ENCODE results near the gene MFNG. TPM values are rescaled to one million over a fixed set of nuclear protein-coding genes. Genes with fewer than 3 reads are reported as not detected.

MFNG gene
- total RNA-seq, 3 donors from 2014 or later (not counting 1 experiment from before 2014, with no cell fraction given), result 75.3 to 111 (median 110) TPM

DNA sequence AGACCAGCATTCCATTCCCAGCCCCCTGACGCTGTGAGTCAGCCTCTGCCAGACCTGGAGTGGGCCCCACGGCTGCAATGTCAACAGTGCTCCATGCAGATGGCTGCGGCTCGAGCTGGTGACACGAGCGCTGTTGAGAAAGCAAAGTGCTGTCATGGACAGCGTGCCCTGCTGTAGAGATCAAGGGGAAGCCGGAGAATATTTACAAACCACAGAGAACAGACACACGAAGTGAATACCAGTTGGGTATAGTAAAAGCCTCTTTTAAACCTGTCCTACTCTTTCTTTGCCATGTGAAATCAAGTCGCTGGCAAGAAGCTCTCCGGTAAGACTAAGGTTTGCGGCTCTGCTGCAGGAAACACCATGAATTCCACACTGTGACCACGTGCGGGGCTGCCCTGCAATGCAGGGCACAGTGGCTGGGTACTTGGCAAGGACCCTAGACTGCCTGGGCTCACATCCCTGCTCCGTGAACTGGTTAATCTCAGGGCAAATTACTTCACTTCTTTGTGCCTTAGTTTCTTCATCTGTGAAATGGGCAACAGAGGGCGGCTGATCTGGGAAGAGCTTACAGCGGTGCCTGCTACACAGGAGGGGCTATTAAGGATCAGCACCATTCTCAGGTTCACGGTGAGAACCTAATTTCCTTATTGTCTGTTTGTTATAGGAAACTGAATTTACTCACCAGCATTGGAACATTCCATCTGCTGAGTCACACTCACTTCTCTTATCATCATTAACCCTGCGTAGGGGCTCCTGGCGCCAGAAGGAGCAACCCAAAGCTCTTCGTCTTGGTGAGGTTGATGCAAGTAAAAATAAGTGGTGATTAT lies 31.1 kb downstream of the MFNG start:
- intact Hi-C loops (cut with micrococcal nuclease), result no loop called here
- Mint-ChIP-seq H3K4me1 (peaks cover 5 to 17% of the 10 kb centered on the region in 2 donors), H3K4me3 (no peak overlapping the region), H3K36me3 (no peaks in the 10 kb centered on the region), H3K27me3 (ENCODE audit: low read depth in 2 of 2) (no peaks in the 10 kb centered on the region), H3K9me3 (no peaks in the 10 kb centered on the region), H3K27ac (no peak overlapping the region)
- Histone ChIP-seq H3K4me1 (ENCODE audit: control insufficient read depth, insufficient read depth, low read length) (no peaks in the 10 kb centered on the region), H3K9me3 (ENCODE audit: control insufficient read depth, insufficient read depth, low read length) (no peaks in the 10 kb centered on the region), H3K4me3 (ENCODE audit: low read length) (no peak overlapping the region), H3K27me3 (ENCODE audit: control insufficient read depth, insufficient read depth, low read length) (no peaks in the 10 kb centered on the region), H3K36me3 (ENCODE audit: control insufficient read depth, insufficient read depth, low read length) (no peaks in the 10 kb centered on the region), H3K27ac (ENCODE audit: low read length) (no peak overlapping the region)
- DNase-seq (no peak), ATAC-seq (peak in 1 of 3 donors; percentile 38)
- TF ChIP-seq, protein P1, sequence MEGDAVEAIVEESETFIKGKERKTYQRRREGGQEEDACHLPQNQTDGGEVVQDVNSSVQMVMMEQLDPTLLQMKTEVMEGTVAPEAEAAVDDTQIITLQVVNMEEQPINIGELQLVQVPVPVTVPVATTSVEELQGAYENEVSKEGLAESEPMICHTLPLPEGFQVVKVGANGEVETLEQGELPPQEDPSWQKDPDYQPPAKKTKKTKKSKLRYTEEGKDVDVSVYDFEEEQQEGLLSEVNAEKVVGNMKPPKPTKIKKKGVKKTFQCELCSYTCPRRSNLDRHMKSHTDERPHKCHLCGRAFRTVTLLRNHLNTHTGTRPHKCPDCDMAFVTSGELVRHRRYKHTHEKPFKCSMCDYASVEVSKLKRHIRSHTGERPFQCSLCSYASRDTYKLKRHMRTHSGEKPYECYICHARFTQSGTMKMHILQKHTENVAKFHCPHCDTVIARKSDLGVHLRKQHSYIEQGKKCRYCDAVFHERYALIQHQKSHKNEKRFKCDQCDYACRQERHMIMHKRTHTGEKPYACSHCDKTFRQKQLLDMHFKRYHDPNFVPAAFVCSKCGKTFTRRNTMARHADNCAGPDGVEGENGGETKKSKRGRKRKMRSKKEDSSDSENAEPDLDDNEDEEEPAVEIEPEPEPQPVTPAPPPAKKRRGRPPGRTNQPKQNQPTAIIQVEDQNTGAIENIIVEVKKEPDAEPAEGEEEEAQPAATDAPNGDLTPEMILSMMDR (IDR thresholded peaks at IDR 0.05), result no peak
- WGBS (ENCODE audit: insufficient coverage), result 75% methylated on average over 17 of the region's 21 CpGs

- Histone ChIP-seq H3K4me1 (ENCODE audit: control insufficient read depth, insufficient read depth, low read length) (no peaks in the 10 kb centered on the region), H3K4me3 (ENCODE audit: low read length) (no peak overlapping the region), H3K36me3 (ENCODE audit: control insufficient read depth, insufficient read depth, low read length) (no peaks in the 10 kb centered on the region), H3K27me3 (ENCODE audit: control insufficient read depth, insufficient read depth, low read length) (no peaks in the 10 kb centered on the region), H3K9me3 (ENCODE audit: control insufficient read depth, insufficient read depth, low read length) (no peaks in the 10 kb centered on the region), H3K27ac (ENCODE audit: low read length) (no peak overlapping the region)
- TF ChIP-seq, protein P1 (IDR thresholded peaks at IDR 0.05), result no peak
- Mint-ChIP-seq H3K36me3 (no peaks in the 10 kb centered on the region), H3K4me1 (peaks cover 5 to 17% of the 10 kb centered on the region in 2 donors), H3K9me3 (no peaks in the 10 kb centered on the region), H3K27ac (no peak overlapping the region), H3K27me3 (ENCODE audit: low read depth in 2 of 2) (no peaks in the 10 kb centered on the region), H3K4me3 (no peak overlapping the region)
- WGBS (ENCODE audit: insufficient coverage), result 94% methylated on average over 7 of the region's 7 CpGs
- DNase-seq (no peak), ATAC-seq (no peak)
- intact Hi-C loops (cut with micrococcal nuclease), result no loop called here
Observed at GRCh38 chr22:37453696-37454095, 32.5 kb downstream of the MFNG start.

- intact Hi-C loops (cut with micrococcal nuclease), result no loop called here
- H3K27ac Mint-ChIP-seq, result no peak overlapping the region
Observed at GRCh38 chr22:37451218-37451617, 35.0 kb downstream of the MFNG start.

More at GRCh38 chr22:37451218-37451617, 35.0 kb downstream of the MFNG start:
- TF ChIP-seq, protein P1 (IDR thresholded peaks at IDR 0.05), result no peak
- H3K27ac ChIP-seq (ENCODE audit: low read length), result no peak overlapping the region
- WGBS (ENCODE audit: insufficient coverage), result no CpG with 5 or more reads among the region's 1 CpG
- H3K36me3 ChIP-seq (ENCODE audit: control insufficient read depth, insufficient read depth, low read length), result no peaks in the 10 kb centered on the region
- no peaks in the 10 kb centered on the region for H3K4me1 ChIP-seq (ENCODE audit: control insufficient read depth, insufficient read depth, low read length)
- Mint-ChIP-seq H3K4me3 (no peak overlapping the region), H3K36me3 (no peaks in the 10 kb centered on the region), H3K27me3 (ENCODE audit: low read depth in 2 of 2) (no peaks in the 10 kb centered on the region), H3K9me3 (no peaks in the 10 kb centered on the region), H3K4me1 (peaks cover 0 to 10% of the 10 kb centered on the region in 2 donors)
- no peak for DNase-seq
- ATAC-seq, result no peak
- no peaks in the 10 kb centered on the region for H3K9me3 ChIP-seq (ENCODE audit: control insufficient read depth, insufficient read depth, low read length)
- H3K4me3 ChIP-seq (ENCODE audit: low read length), result no peak overlapping the region
- no peaks in the 10 kb centered on the region for H3K27me3 ChIP-seq (ENCODE audit: control insufficient read depth, insufficient read depth, low read length)
